ENCODE data around the gene ABCC8.

GRCh38 chr11:17490232-17490631 is 13.6 kb upstream of the ABCC8 start:
- TF ChIP-seq ETV6 (CRISPR knock-in tag; IDR thresholded peaks at IDR 0.05) (no peak), CTCF (IDR thresholded peaks at IDR 0.05) (no peak), SP1 (CRISPR knock-in tag; conservative IDR thresholded peaks at IDR 0.05) (no peak), HMGXB4 (CRISPR knock-in tag; IDR thresholded peaks at IDR 0.05) (no peak), CBFB (CRISPR knock-in tag; IDR thresholded peaks at IDR 0.05; ENCODE audit: low read depth) (no peak), ATF2 (CRISPR knock-in tag; IDR thresholded peaks at IDR 0.05; ENCODE audit: borderline replicate concordance, low read depth) (no peak), CREB1 (CRISPR knock-in tag; IDR thresholded peaks at IDR 0.05) (no peak)

Measured in WTC11 (cell line).